Activated CD8-positive, alpha-beta memory T cell treated with anti-CD3 and anti-CD28 coated beads, Interleukin-2, amount 50 U/mL, for 24 hours (primary cell): Measurements from ENCODE around the gene LARP6.
"Not testable (repeated sequence)": the region's sequence is repeated elsewhere in the genome, so short reads cannot be mapped to it uniquely, and the experiment has no call there.

ENCODE experiments used
- DNase-seq: peaks from one replicate; pipeline ENCODE4 v3.0.0-alpha.2; 2020; ENCODE audit errors: extremely low read depth

LARP6 gene

DNA sequence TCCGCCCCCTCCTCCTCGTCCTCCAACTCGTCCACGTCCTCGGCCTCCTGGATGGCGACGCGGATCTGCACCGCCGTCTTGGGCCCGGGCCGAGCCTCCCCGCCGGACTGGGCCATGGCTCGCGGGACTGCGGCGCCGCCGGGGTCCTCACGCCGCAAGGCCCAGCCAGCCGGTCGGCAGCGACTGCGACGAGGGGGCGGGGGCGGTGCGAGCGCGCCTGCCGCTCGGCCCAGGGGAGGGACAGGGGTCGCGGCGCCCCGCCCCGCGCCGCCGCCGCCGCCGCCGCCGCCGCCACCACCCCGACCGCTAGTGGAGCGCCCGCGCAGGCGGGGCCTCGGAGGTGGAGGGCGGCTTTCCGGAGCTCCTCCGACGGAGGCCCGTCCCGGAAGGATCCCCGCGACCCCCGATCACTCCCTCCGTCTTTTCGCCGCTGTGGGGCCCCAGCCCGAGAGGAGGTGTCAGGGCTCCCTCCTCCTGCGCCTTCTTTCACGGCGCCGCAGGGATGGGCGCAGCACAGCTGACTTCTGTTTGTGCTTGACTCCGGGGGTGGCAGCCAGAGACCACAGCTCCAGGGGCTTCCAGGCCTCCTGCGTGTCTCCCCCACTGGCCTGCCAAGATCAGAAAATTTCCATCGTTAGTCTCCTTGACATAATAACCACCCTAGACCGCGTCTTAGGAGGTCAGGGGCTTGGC, at the start of gene LARP6:
Gene LARP6 (minus strand): TSS at position 185 of the 693 bp plus-strand sequence. CDS start 69 bp downstream, at position 116.
- no peak for DNase-seq

DNA sequence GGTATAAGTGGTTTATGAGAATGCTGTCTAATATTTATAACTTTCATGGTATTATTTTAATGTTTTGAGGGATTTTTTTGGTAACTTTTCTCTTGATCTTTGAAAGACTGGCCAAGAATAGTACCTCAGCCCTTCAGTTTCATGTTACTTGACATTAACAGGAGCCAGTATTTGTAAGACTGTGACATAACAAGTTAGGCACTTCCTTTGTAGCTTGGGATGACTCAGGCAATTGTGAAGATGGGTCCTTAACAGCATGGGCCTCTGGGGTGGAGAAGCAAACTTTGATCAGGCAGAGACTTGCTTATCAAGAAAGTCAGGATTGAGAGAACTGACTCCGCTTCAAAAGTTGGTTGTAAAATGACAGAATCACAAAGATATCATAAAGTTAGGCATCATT, 48.1 kb upstream of the LARP6 start:
- DNase-seq = no peak

DNA sequence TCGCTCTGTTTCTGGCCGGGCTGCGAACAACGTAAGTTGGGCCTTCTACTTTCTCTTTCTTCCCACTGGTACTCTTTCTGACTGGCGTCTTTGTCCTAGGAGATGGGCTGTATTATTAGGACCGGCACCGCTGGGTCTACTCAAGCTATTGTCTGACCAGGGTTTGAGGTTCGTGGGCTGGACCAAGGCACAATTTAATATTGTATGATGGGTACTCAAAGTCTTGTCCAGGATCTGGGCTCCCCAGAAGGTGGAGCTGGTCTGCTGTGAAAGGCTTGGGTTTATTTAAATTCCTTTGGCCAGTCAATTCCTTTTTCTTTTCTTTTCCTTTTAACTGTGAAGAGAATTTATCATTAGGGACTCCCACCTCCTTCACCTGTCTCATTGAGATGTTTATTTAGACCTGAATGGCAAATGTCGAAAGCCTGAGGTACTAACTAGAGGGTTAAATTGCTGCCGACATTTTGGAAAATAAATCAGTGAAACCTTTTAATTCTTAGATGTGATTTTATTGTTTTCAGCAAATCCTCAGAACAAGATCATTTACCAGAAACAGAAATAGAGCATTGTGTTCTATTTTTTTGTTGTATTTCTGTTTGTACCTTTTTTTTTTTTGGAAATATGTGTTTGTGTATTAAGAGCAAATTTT, 39.1 kb upstream of the LARP6 start:
- no peak for DNase-seq

DNA sequence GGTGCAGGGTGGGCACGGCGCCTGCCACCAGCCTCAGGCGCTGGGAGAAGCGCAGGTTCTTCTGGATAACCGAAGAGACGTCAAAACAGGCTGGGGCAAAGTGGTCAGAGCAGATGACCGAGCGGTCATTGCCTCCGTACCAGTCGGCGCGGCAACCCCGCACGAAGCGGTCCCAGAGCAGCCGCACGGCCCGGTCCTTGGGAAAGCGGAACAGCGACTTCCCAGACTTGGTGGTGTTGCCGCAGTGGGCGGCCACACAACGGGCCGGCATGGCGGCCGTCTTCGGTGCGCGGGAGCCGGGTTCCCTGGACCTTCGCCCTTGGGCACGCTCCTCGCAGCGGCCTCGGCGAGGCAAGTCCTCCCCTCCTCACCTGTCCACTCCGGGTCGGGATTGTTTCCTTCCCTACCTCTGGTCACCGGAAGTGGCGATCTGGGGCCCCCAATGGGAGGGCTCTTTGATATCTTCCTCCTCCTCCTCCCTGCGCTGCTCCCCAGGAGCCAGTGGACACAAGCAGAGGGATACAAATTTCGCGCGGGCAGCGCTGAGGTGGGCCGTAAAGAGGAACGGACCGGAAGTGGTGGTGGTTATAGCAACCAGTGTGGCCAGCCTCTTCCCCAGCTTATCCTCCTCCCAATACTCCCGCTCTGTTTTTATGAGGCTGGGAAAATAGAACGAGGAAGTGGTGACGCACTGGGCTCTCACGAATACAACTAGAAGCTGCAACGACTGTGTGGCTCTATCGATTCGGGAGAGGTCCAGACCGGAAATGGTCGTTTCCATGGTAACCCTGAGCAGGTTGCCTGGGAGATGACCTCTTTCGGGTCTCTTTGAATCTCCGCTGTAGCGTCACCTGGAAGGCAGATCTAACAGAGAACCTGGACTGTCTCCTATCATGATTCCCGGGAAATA, 38.3 kb upstream of the LARP6 start, which contains the start of the genes LRRC49 and THAP10:
Gene LRRC49 (plus strand): TSS at position 825 of the 910 bp plus-strand sequence. CDS start 69 bp downstream, at position 894.
Gene THAP10 (minus strand): TSS at position 432 of the 910 bp plus-strand sequence. CDS start 161 bp downstream, at position 271.
- no peak for DNase-seq

DNA sequence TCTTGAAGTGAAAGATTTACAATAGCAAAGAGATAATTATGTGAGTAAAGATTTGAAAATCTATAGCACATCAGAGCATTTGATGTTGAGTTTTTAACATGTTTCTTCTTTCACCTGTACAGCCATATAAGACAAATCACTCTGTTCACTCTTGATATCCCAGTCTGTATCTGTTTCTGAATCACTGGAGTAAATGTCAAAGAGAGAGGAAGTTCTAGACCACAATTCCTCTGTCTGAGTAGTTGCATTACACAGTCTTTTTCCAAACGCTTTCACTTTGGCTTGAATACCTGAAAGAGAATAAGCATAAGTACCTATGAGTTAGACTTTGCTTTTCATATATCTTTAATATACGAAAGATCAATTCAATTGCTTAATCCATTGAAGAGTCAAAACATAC, 28.4 kb upstream of the LARP6 start:
- DNase-seq = no peak

DNA sequence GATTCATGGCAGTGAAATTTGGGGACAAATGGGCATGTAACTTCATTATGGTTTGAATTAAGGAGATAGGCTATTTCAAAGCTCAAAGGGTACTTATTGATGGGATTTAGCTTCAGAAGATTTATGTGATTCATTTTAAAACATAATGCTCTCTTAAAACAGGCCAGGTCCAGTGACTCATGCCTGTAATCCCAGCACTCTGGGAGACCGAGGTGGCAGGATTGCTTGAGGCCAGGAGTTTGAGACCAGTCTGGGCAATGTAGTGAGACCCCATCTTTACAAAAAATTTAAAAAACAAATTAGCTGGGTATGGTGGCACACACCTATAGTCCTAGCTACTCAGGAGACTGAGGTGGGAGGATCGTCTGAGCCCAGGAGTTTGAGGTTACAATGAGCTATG, 26.8 kb upstream of the LARP6 start:
- DNase-seq = no peak

DNA sequence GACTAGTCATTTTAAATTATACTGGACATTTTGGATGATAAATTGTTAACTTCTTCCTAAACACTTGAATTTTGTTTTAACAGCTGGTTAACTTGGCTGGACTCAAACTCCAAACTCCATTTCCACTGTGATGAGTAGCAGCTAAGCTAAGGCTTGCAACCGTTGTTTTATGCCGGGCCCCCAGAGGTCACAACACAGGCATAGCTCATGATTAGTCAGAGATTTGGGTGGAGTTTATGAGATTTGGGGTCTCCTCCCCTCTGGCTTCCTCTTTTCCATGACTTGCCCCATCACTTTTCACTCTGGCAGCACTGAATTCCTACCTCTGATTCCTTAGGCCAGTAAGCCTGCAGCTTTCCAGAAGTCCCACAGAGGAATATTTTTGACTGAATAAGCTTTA, 25.4 kb upstream of the LARP6 start:
- no peak for DNase-seq

DNA sequence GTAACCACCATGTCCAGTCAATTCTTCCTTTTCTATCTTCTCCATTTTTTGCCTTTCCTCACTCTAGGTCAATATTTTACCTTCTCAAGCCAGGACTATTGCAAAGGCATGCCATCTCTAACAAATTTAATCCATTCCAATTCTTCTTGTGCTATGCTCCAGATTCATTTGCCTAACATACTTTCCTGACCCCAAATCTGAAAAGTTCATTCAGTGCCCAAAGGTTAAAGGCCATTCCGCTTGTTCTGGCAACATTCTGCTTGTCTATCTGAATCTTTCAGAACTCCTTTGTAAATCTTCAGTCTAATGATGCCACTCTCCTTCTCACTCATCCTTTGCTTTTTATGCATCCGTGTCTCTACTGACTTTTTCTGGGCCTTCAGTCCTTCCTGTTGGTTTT, 22.7 kb upstream of the LARP6 start:
- no peak for DNase-seq

DNA sequence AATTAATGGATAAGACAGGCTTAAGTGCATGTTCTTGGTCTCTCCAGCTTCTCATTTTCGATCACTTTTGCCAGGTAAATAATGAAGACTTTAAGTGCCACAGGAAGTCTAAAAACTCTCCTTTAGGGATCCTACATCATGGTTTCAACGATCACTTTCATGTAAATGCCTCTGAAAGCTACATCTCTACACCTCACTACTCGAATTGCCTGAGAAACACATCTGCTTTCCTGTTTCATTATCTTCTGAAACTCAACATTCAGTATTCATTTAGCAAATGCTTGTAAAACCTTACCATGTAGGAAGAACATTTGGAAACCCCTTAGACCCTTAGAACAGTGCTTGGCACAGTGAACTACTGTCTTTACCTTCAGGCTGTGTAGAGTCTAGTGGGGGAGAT, 22.1 kb upstream of the LARP6 start:
- no peak for DNase-seq

DNA sequence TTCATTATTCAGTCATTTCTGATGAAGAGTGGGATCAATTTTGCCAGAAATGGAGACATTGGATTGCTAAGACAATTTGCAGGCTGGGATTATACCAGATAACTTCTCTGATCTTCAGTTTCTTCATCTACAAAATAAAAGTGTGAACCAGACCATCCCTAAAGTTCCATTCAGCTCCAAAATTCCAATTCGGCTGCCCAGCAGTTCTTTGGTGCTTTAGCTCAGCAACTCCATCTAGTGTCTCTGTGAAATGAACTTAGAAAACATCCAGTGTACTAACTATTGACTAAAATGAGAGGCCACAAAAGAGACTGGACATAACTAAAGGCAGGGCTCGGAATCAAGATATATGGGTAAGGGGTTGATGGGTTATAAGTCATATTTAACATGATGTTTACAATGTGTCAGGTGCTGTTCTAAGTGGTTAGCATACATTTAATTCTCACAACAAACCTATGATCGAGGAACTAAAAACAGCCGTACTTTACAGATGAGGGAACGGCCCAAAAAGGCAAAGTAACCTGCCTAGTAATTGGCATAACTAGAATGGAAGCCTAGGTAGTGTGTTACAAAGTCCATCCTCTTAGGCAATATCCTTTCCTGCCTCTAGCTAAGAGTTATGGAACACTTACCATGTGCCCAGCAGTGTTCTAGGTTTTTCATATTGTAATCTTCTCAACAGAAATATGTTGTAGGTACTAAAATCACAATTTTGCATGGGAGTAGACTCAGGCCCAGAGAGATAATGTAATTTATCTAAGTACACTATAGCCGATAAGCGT, 21.2 kb upstream of the LARP6 start:
- DNase-seq = no peak

DNA sequence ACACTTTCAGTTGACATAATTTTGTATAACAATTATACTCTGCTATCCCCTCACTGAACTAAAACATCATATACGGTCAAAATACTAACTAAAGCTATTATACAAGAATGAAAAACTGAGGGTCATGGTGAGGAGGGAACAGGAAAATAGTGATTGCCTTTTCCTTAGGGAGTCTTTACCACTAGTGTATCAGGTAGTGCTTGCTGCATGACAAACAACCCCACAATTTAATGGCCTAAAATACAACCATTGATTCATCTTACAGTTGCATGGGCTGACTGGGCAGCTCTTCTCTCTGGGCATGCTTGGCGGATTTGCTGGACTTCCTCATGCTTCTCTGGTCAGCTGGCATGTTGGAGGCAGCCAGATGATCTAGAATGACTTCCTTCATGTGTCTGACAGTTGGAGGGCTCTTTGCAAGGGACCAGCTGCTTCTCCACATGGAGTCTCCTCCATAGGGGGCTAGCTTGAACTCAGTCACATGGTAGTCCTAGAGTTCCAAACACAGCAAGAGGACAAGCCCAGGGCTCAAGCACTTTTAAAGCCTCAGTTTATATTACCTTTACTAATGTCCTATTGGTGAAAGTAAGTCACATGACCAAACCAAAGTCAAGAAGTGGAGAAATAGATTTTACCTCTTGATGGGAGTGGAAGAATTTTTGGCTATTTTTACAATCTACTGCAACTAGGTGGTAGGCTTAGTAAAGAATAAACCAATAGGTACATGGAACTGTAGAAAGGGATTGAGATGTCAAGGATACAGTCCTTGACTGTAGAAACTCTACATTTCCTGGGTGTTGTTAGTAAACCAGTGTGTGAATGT, 19.5 kb upstream of the LARP6 start:
- DNase-seq = no peak

DNA sequence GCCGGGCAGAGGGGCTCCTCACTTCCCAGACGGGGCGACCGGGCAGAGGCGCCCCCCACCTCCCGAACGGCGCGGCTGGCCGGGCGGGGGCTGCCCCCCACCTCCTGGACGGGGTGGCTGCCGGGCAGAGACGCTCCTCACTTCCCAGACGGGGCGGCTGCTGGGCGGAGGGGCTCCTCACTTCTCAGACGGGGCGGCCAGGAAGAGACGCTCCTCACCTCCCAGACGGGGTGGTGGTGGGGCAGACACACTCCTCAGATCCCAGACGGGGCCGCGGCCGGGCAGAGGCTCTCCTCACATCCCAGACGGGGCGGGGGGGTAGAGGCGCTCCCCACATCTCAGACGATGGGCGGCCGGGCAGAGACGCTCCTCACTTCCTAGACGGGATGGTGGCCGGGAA, 17.5 kb upstream of the LARP6 start:
- not testable (repeated sequence) for DNase-seq

DNA sequence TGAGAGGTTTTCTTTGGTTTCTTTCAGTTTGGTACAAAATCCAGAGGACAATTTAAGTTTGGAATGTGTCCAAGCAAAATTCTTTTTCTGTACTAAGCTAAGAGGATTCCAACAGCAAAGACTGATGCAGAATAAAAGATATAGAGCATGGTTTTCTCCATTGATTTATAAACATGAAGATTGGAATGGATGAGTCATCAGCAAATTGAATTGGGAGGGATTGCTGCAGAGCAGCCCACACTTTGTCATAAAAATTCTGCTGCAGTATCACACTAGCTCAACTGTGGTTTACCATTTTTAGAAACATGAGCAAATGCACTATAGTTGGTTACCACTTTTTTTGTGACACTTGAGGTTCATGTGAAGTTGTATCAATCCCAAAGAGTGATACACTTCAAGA, 16.1 kb upstream of the LARP6 start:
- no peak for DNase-seq

DNA sequence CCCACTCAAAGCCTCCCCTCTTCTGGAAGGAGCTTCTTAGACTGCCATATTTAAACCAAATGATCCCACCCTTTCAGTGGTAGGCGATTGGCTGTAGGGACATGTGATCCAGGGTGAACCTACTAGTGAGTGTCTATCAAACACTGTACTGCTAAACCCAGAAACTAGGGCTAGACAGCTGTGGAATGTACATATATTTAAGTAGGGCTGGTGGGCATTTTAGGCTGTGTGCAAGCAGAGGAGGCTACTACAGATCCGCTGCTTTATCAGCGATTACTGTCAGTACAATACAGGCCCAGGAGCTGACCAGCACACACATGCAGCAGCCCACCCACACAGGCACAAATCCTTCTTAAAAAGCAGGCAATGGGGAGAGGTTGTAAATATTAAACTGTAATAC, 15.4 kb upstream of the LARP6 start:
- DNase-seq = no peak

DNA sequence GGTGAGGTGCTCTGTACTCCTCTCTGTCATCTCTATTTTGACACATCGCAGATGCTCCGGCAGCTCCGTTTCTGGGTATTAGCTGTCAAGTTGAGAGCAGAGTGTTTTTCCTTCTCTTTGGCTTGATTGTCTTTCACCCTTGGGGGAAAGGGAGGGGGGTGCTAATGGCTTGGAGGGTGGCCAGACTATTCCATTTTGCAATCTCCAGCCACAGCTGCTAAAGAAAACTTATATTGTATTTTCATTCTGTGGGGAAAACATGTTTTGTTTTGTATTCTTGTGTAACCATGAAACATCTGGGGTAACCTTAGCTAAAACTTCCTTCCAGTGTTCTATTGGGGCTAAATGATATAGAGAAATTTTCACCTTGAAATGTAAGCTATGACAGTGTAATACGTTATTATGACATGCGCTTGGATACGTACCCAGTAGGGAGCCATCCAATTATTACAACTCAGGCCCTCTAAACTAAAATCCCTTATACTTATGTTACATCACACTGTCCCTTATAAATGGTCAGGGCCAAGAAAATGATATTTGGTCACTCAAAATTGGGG, 14.0 kb upstream of the LARP6 start:
- DNase-seq = no peak

DNA sequence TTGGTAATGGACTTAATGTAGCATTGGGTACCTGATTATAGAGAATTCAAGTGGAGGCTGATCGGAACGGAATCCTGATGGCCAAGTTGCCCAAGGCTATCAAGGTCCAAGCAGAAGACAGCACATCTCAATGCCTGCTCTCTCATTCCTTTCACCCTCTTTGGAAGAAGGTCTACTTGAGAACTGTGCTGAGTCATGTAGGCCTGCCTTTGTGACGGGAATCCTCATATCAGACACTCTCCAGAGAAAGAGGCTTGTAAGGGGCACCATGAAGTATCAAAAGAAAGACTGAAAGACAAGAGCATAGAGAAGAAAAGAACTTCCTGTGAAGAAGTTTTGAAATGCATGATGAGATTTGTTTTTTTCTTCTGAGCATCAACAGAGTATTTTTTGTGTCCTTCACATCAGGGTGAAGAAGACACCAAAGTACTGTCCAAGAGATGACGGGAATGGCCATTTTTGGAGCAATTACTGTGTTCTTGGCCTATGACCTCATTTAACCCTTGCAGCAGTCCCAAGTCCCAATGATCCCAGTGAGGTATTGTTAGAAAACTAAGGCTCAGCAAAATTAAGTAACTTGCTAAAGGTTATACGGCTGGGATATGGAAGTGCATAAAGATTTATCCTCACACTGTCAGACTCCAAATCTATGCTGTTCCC, 13.2 kb upstream of the LARP6 start:
- no peak for DNase-seq

DNA sequence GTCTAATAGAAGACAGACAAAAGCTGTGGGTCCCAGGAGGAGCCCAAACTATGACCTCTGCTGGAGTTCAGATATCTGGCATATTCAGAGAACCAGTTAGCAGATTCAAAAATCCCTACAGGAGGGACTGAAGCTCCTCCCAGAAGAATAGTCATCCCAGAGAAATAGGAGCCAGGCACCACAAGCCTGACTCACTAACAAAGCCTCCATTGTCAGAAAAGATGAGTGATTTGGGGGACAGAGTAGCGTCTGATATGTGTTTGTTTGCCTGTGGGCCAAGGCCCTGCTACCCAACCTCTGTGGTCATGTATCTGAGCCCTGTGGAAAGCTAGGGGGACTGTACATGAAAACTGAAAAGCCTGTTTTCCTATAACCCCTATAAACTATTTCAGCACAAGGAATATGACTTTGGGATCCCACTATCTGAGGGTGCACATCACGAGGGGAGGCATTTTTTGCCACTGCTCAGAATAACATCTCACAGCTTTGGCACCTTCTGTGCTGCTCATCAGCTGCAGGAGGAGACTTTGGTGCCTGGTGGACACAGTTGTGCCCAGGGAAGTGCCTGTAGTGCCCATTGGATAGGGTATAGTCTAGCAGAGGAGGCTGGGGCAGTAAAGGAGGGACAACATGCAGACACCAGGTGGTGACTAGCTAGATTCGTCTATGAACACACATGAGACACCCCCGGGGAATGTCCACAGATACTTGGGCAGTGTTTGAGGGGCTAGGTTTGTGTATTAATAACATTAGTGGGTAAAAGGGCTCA, 9.7 kb upstream of the LARP6 start:
- no peak for DNase-seq

DNA sequence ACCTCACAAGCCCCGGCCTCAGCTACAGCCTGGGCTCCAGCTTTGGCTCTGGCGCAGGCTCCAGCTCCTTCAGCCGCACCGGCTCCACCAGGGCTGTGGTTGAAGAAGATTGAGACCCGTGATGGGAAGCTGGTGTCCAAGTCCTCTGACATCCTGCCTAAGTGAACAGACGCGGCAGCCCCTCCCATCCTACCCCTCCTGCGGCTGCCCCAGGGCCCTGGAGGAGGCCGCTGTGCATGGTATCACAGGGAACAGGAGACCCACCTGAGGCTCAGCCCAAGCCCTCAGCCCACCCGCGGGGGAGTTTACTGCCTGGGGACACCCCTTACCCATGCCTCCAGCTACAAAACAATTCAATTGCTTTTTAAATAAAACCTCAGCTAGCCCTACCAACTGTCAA, 6.0 kb upstream of the LARP6 start:
- no peak for DNase-seq

DNA sequence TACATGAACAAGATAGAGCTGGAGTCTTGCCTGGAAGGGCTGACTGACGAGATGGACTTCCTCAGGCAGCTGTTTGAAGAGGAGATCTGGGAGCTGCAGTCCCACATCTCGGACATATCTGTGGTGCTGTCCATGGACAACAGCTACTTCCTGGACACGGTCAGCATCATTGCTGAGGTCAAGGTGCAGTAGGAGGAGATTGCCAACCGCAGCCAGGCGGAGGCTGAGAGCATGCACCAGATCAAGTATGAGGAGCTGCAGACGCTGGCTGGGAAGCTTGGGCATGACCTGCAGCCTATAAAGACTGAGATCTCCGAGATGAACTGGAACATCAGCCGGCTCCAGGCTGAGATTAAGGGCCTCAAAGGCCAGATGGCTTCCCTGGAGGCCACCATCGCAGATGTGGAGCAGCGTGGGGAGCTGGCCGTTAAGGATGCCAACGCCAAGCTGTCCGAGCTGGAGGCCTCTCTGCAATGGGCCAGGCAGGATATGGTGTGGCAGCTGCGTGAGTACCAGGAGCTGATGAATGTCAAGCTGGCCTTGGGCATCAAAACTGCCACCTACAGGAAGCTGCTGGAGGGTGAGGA, 5.5 kb upstream of the LARP6 start:
- DNase-seq = no peak
